Keratinocyte (primary cell): Measurements from ENCODE around the gene CISH.

Experiments used
- CTCF ChIP-seq, 3 experiments: IDR thresholded peaks in 1 of 3; conservative IDR thresholded peaks in 1 of 3; optimal IDR thresholded peaks in 1 of 3; 2 replicates in 2 of 3; 3 replicates in 1 of 3; pipeline versions ENCODE3 to v1.5.1; 2011; ENCODE audit warnings: low read length in 3 of 3, mild to moderate bottlenecking in 3 of 3, moderate library complexity in 2 of 3, control low read depth in 1 of 3, inconsistent platforms in 1 of 3; ENCODE audit not compliant: insufficient read depth in 2 of 3; ENCODE audit errors: extremely low read depth in 1 of 3
- EZH2 ChIP-seq: IDR thresholded peaks from one replicate; pipeline ENCODE4 v1.6.1; 2012; ENCODE audit warnings: inconsistent platforms, mild to moderate bottlenecking, low read length, moderate library complexity

- TF ChIP-seq CTCF (optimal IDR thresholded peaks at IDR 0.05 in 1 of 3, IDR thresholded peaks at IDR 0.05 in 1 of 3, conservative IDR thresholded peaks at IDR 0.05 in 1 of 3; ENCODE audit: extremely low read depth in 1 of 3, insufficient read depth in 2 of 3, low read length in 3 of 3) (no peak), EZH2 (no peak)
Observed at GRCh38 chr3:50642382-50642781, 30.8 kb upstream of the CISH start.
